ENCODE results near the gene SLAMF1. TPM values are rescaled to one million over a fixed set of nuclear protein-coding genes. Genes with fewer than 3 reads are reported as not detected.
"Not testable (repeated sequence)": the region's sequence is repeated elsewhere in the genome, so short reads cannot be mapped to it uniquely, and the experiment has no call there.

The SLAMF1 gene
- total RNA-seq, 1 donor from 2014 or later = 0.21 TPM

GRCh38 chr1:160560045-160560705, 86.7 kb downstream of the SLAMF1 start:
- DNase-seq = no peak

DNA sequence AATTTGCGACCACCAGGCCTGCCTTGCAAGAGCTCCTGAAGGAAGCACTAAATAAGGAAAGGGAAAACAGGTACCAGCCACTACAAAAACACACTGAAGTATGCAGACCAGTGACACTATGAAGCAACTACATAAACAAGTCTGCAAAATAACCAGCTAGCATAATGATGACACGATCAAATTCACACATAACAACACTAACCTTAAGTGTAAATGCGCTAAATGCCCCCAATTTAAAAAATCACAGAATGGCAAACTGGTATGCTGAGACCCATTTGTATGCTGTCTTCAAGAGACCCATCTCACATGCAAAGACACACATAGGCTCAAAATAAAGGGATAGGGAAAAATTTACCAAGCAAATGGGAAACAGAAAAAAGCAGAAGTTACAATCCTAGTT, 87.4 kb downstream of the SLAMF1 start:
- DNase-seq = not testable (repeated sequence)

GRCh38 chr1:160558660-160559380, 88.0 kb downstream of the SLAMF1 start:
- no peak for DNase-seq

Other genes with a start within 250 kb of the SLAMF1 start
- gene VANGL2, start 246.5 kb downstream of the SLAMF1 start, total RNA-seq = 6.9 TPM
- not detected for gene SLAMF6, start 123.8 kb downstream of the SLAMF1 start, total RNA-seq
- 3.2 TPM for gene CD84, start 67.5 kb downstream of the SLAMF1 start, total RNA-seq
- gene CD48, start 64.8 kb upstream of the SLAMF1 start, total RNA-seq = 3.3 TPM
- gene SLAMF7, start 92.2 kb upstream of the SLAMF1 start, total RNA-seq = 0.41 TPM
- gene LY9, start 149.1 kb upstream of the SLAMF1 start, total RNA-seq = 0.62 TPM
- gene CD244, start 215.8 kb upstream of the SLAMF1 start, total RNA-seq = not detected
- 0.62 TPM for gene ITLN1, start 238.1 kb upstream of the SLAMF1 start, total RNA-seq